Caco-2 (cell line): ENCODE data around the gene MEIS3. TPM values are rescaled to one million over a fixed set of nuclear protein-coding genes. Genes with fewer than 3 reads are reported as not detected.
A peak's percentile ranks its signal among the peaks of the same experiment; 100 is the strongest.

ENCODE experiments used
- BruUV-seq: library from RNA; stranded (reverse); fragments of 400-500 nt; replicated peaks from 2 replicates; lab custom pipeline; 2021; lab: Mats Ljungman, UMichigan
- CTCF ChIA-PET: fragments of 300-600 bp; sonication (Branson Sonifier 250); formaldehyde crosslinking; loops from one replicate; lab custom pipeline; 2022; ENCODE audit warnings: antibody characterized with exemption; lab: Charles Lee
- POLR2A ChIA-PET: fragments of 300-600 bp; sonication (Branson Sonifier 250); formaldehyde crosslinking; loops from one replicate; lab custom pipeline; 2022; ENCODE audit warnings: antibody characterized with exemption; lab: Charles Lee
- DNase-seq, 2 experiments: peaks; one replicate each; pipeline versions ENCODE4 v3.0.0 to v3.0.0-alpha.2; 2020 to 2022
- H3K27me3 ChIP-seq: replicated peaks from 2 replicates; pipeline ENCODE4 v1.6.0; 2011; ENCODE audit warnings: low read length; ENCODE audit not compliant: control insufficient read depth, insufficient read depth
- H3K36me3 ChIP-seq: 2 replicates; pipeline ENCODE4 v1.5.1; 2011; ENCODE audit warnings: low read length; ENCODE audit not compliant: control insufficient read depth, insufficient read depth
- H3K4me1 ChIP-seq: fragments of 250-450 bp; sonication (Bioruptor Pico); 2 replicates; pipeline ENCODE4 v1.5.1; 2020; ENCODE audit warnings: mild to moderate bottlenecking
- H3K4me3 ChIP-seq: 2 replicates; pipeline ENCODE4 v1.5.1; 2011; ENCODE audit warnings: low read depth, mild to moderate bottlenecking, control low read depth, low read length
- H3K9me3 ChIP-seq: fragments of 250-450 bp; sonication (Bioruptor Pico); 2 replicates; pipeline ENCODE4 v1.5.1; 2020; ENCODE audit warnings: mild to moderate bottlenecking, moderate library complexity
- H3K27ac Mint-ChIP-seq: one replicate; pipeline ENCODE4 v1.8.0; 2022; ENCODE audit warnings: mixed read lengths; ENCODE audit not compliant: unreplicated experiment
- H3K27me3 Mint-ChIP-seq: one replicate; pipeline ENCODE4 v1.8.0; 2022; ENCODE audit warnings: mixed read lengths; ENCODE audit not compliant: insufficient read depth, unreplicated experiment
- H3K36me3 Mint-ChIP-seq: one replicate; pipeline ENCODE4 v1.8.0; 2022; ENCODE audit warnings: mild to moderate bottlenecking, mixed read lengths; ENCODE audit not compliant: insufficient read depth, unreplicated experiment
- H3K4me1 Mint-ChIP-seq: one replicate; pipeline ENCODE4 v1.8.0; 2022; ENCODE audit warnings: low read depth, mixed read lengths; ENCODE audit not compliant: unreplicated experiment
- H3K4me3 Mint-ChIP-seq: one replicate; pipeline ENCODE4 v1.8.0; 2022; ENCODE audit warnings: mild to moderate bottlenecking, moderate library complexity, mixed read lengths; ENCODE audit not compliant: unreplicated experiment
- H3K9me3 Mint-ChIP-seq: one replicate; pipeline ENCODE4 v1.8.0; 2022; ENCODE audit warnings: mixed read lengths; ENCODE audit not compliant: unreplicated experiment
- intact Hi-C: fragments of 100-400 bp; cut with micrococcal nuclease; formaldehyde crosslinking; loops from one replicate; pipeline ENCODE4 v1.10.0; 2022; ENCODE audit not compliant: unreplicated experiment
- total RNA-seq: library from RNA; stranded (reverse); gene quantifications from 2 replicates; pipeline ENCODE4 v1.2.3, GENCODE V29; 2022
- TF ChIP-seq, protein P1 (sequence below), 2 experiments: fragments of 200-600 bp in 1 of 2; IDR thresholded peaks; 1 replicate in 1 of 2; 2 replicates in 1 of 2; pipeline versions ENCODE4 v1.5.1 to v1.8.0; 2011 to 2022; ENCODE audit warnings: antibody characterized with exemption in 1 of 2, control low read depth in 1 of 2, inconsistent platforms in 1 of 2, low read depth in 1 of 2, low read length in 1 of 2, mild to moderate bottlenecking in 1 of 2, moderate library complexity in 1 of 2; ENCODE audit not compliant: insufficient read depth in 1 of 2, severe bottlenecking in 1 of 2, unreplicated experiment in 1 of 2

MEIS3 gene
- total RNA-seq, 1 experiment from 2014 or later, result 16.8 TPM

DNA sequence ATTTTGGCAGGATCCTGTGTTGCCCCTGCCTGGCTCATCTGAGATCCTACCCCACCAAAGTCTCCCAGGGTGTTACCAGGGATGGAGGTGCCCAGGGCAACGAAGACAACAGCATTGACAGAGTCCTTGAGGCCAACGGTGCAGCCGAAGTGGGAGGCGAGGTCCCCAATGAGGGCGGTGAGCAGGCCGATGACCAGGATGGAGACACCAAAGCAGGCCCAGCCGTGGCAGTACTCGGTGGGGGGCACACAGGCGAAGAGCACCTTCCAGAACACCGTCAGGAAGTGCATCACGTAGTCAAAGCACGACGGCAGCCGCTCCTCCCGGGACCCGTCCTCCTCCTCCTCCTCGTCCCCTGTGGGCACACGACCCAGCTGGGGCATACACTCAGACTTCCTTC, 12.8 kb upstream of the MEIS3 start:
- H3K9me3 ChIP-seq, result no peaks in the 10 kb centered on the region
- Mint-ChIP-seq H3K9me3 (no peaks in the 10 kb centered on the region), H3K27me3 (peaks cover 2% of the 10 kb centered on the region), H3K4me1 (no peaks in the 10 kb centered on the region), H3K4me3 (no peak overlapping the region), H3K36me3 (no peaks in the 10 kb centered on the region), H3K27ac (no peak overlapping the region)
- intact Hi-C loops, result no loop called here
- no TSS peak for BruUV-seq
- H3K4me1 ChIP-seq, result peaks cover 13% of the 10 kb centered on the region
- POLR2A ChIA-PET, result no interaction called here
- DNase-seq, result no peak
- H3K4me3 ChIP-seq, result no peak overlapping the region
- no peaks in the 10 kb centered on the region for H3K27me3 ChIP-seq
- H3K36me3 ChIP-seq, result no peaks in the 10 kb centered on the region
- CTCF ChIA-PET, result interaction anchor here (1.1 to 1.6 kb wide), 2 partner anchors 43 to 52 kb away, joined by 3 to 6 read pairs; partner anchors contain the start of gene KPTN
- TF ChIP-seq, protein P1, sequence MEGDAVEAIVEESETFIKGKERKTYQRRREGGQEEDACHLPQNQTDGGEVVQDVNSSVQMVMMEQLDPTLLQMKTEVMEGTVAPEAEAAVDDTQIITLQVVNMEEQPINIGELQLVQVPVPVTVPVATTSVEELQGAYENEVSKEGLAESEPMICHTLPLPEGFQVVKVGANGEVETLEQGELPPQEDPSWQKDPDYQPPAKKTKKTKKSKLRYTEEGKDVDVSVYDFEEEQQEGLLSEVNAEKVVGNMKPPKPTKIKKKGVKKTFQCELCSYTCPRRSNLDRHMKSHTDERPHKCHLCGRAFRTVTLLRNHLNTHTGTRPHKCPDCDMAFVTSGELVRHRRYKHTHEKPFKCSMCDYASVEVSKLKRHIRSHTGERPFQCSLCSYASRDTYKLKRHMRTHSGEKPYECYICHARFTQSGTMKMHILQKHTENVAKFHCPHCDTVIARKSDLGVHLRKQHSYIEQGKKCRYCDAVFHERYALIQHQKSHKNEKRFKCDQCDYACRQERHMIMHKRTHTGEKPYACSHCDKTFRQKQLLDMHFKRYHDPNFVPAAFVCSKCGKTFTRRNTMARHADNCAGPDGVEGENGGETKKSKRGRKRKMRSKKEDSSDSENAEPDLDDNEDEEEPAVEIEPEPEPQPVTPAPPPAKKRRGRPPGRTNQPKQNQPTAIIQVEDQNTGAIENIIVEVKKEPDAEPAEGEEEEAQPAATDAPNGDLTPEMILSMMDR (IDR thresholded peaks at IDR 0.05; ENCODE audit: insufficient read depth in 1 of 2, low read depth in 1 of 2, low read length in 1 of 2, severe bottlenecking in 1 of 2, unreplicated experiment in 1 of 2), result no peak

GRCh38 chr19:47430041-47430802, 10.9 kb upstream of the MEIS3 start:
- Mint-ChIP-seq H3K27me3 (peaks cover 1% of the 10 kb centered on the region), H3K27ac (no peak overlapping the region), H3K36me3 (no peaks in the 10 kb centered on the region), H3K9me3 (no peaks in the 10 kb centered on the region), H3K4me1 (no peaks in the 10 kb centered on the region), H3K4me3 (peak overlapping the region; percentile 38)
- ChIA-PET POLR2A (no interaction called here), CTCF (no interaction called here)
- Histone ChIP-seq H3K36me3 (no peaks in the 10 kb centered on the region), H3K4me1 (peaks cover 13% of the 10 kb centered on the region), H3K9me3 (no peaks in the 10 kb centered on the region), H3K27me3 (no peaks in the 10 kb centered on the region), H3K4me3 (no peak overlapping the region)
- TF ChIP-seq, protein P1 (IDR thresholded peaks at IDR 0.05; ENCODE audit: insufficient read depth in 1 of 2, low read depth in 1 of 2, low read length in 1 of 2, severe bottlenecking in 1 of 2, unreplicated experiment in 1 of 2), result no peak
- BruUV-seq, result no TSS peak
- DNase-seq, result no peak
- intact Hi-C loops, result no loop called here

DNA sequence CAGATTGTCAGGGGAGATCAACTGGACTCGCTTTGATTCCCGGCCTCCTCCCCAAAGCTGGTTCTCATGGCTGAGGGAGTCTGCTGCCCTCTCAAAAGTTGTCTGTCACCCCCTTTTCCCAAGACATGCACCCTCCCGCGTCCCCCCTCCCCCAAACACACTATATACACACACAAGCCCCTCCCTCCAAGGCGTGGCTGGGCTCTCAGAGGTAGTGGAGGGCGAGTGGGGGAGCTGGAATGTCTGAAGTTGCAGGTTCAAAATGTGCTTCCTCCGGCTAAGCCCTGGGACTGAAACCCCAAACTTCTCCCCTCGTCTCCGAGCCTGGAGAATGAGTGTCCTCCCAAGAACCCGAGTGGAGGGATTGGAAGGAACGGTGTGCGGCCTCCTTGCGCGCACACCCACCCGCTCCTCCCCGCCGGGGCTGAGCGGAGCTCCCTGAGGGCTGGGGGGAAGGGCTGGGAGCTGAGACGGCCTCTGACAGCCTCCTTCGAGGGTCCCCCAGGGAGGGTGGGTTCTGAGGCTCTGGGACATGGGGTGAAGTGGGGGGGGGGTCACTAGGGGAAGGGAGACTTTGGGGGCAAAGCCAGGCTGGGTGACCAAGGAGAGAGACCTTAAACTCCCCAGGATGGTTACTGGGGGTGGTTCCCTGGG, 9.9 kb upstream of the MEIS3 start:
- no peaks in the 10 kb centered on the region for H3K27me3 Mint-ChIP-seq
- CTCF ChIA-PET, result interaction anchor here (0.7 to 2.0 kb wide), 11 partner anchors 8 to 283 kb away, joined by 3 to 25 read pairs (median 9); partner anchors contain the start of genes DHX34, KPTN and NAPA
- Histone ChIP-seq H3K36me3 (no peaks in the 10 kb centered on the region), H3K9me3 (no peaks in the 10 kb centered on the region), H3K4me1 (peaks cover 13% of the 10 kb centered on the region), H3K4me3 (no peak overlapping the region), H3K27me3 (no peaks in the 10 kb centered on the region)
- POLR2A ChIA-PET, result no interaction called here
- no peak overlapping the region for H3K4me3 Mint-ChIP-seq
- no peaks in the 10 kb centered on the region for H3K9me3 Mint-ChIP-seq
- intact Hi-C loops, result loop anchor here (5.0 to 10.0 kb wide), 2 partner anchors 84 to 147 kb away; partner anchors contain the start of gene DHX34
- H3K27ac Mint-ChIP-seq, result no peak overlapping the region
- no peaks in the 10 kb centered on the region for H3K36me3 Mint-ChIP-seq
- no peaks in the 10 kb centered on the region for H3K4me1 Mint-ChIP-seq
- TF ChIP-seq, protein P1 (IDR thresholded peaks at IDR 0.05; ENCODE audit: insufficient read depth in 1 of 2, low read depth in 1 of 2, low read length in 1 of 2, severe bottlenecking in 1 of 2, unreplicated experiment in 1 of 2), result no peak
- no peak for DNase-seq
- BruUV-seq, result no TSS peak
